SK-N-SH (cell line): ENCODE results near the gene SEPTIN12. TPM values are rescaled to one million over a fixed set of nuclear protein-coding genes. Genes with fewer than 3 reads are reported as not detected.

Experiments
- CTCF ChIA-PET: fragments of 300-600, 350-600 bp; formaldehyde crosslinking; extraction: SDS; loops from one replicate; lab custom pipeline; 2021; lab: Yijun Ruan, JAX
- POLR2A ChIA-PET: fragments of 350-600 bp; sonication (Branson Sonifier 250); formaldehyde crosslinking; extraction: SDS; loops from one replicate; lab custom pipeline; 2020; ENCODE audit warnings: antibody characterized with exemption, inconsistent platforms; lab: Yijun Ruan, JAX
- DNase-seq: peaks from one replicate; pipeline ENCODE4 v3.0.0; 2012
- H2AFZ ChIP-seq: fragments of 200-600 bp; sonication (generic); 2 replicates; pipeline ENCODE4 v1.8.1; 2016; ENCODE audit warnings: antibody characterized with exemption, mild to moderate bottlenecking, low read depth
- H3F3A ChIP-seq: fragments of 200-600 bp; sonication (generic); replicated peaks from 2 replicates; pipeline ENCODE3; 2016; ENCODE audit warnings: antibody characterized with exemption, mild to moderate bottlenecking; ENCODE audit not compliant: insufficient read depth
- H3K27ac ChIP-seq, 2 experiments: fragments of 200-500 bp in 1 of 2; fragments of 200-600 bp in 1 of 2; sonication (Bioruptor generic) in 1 of 2; sonication (generic), shearing (Covaris generic) in 1 of 2; 2 replicates each; pipeline versions ENCODE4 v1.5.1 to v1.6.1; 2014 to 2016; ENCODE audit warnings: low read depth in 2 of 2, inconsistent platforms in 1 of 2, low read length in 1 of 2, mild to moderate bottlenecking in 1 of 2, mixed read lengths in 1 of 2
- H3K27me3 ChIP-seq: fragments of 200-600 bp; sonication (generic), shearing (Covaris generic); 2 replicates; pipeline ENCODE4 v1.6.1; 2016; ENCODE audit warnings: mixed run types; ENCODE audit not compliant: insufficient read depth
- H3K36me3 ChIP-seq, 2 experiments: fragments of 200-500 bp in 1 of 2; fragments of 200-600 bp in 1 of 2; sonication (Bioruptor generic) in 1 of 2; sonication (generic) in 1 of 2; replicated peaks in 1 of 2; 2 replicates each; pipeline versions ENCODE3 to v1.5.1; 2014 to 2016; ENCODE audit warnings: low read length in 1 of 2, mild to moderate bottlenecking in 1 of 2; ENCODE audit not compliant: insufficient read depth in 2 of 2, control insufficient read depth in 1 of 2
- H3K4me1 ChIP-seq, 2 experiments: fragments of 200-500 bp in 1 of 2; fragments of 200-600 bp in 1 of 2; sonication (Bioruptor generic) in 1 of 2; sonication (generic), shearing (Covaris generic) in 1 of 2; 2 replicates each; pipeline versions ENCODE4 v1.5.1 to v1.6.1; 2014 to 2016; ENCODE audit warnings: low read depth in 1 of 2, low read length in 1 of 2, mixed run types in 1 of 2; ENCODE audit not compliant: insufficient read depth in 2 of 2, control insufficient read depth in 1 of 2
- H3K4me2 ChIP-seq: fragments of 200-600 bp; sonication (generic), shearing (Covaris generic); 2 replicates; pipeline ENCODE4 v1.6.1; 2017; ENCODE audit warnings: mixed run types
- H3K4me3 ChIP-seq, 2 experiments: fragments of 200-500 bp in 1 of 2; fragments of 200-600 bp in 1 of 2; sonication (Bioruptor generic) in 1 of 2; sonication (generic), shearing (Covaris generic) in 1 of 2; 2 replicates each; pipeline versions ENCODE4 v1.5.1 to v1.8.1; 2014 to 2016; ENCODE audit warnings: low read depth in 2 of 2, inconsistent platforms in 1 of 2, low read length in 1 of 2, mild to moderate bottlenecking in 1 of 2, mixed read lengths in 1 of 2, moderate library complexity in 1 of 2
- H3K79me2 ChIP-seq: fragments of 200-600 bp; sonication (generic); 2 replicates; pipeline ENCODE4 v1.8.1; 2017; ENCODE audit warnings: mild to moderate bottlenecking; ENCODE audit not compliant: insufficient read depth
- H3K9ac ChIP-seq: fragments of 200-600 bp; sonication (generic); 2 replicates; pipeline ENCODE4 v1.6.1; 2017; ENCODE audit warnings: mixed run types
- H3K9me2 ChIP-seq: fragments of 200-600 bp; sonication (generic); 2 replicates; pipeline ENCODE4 v1.6.1; 2017; ENCODE audit warnings: mixed run types
- H3K9me3 ChIP-seq: fragments of 200-600 bp; sonication (generic); 2 replicates; pipeline ENCODE4 v1.6.1; 2017; ENCODE audit warnings: mixed run types, mild to moderate bottlenecking, moderate library complexity
- H4K20me1 ChIP-seq: fragments of 200-600 bp; sonication (generic); 2 replicates; pipeline ENCODE4 v1.6.1; 2017; ENCODE audit warnings: mild to moderate bottlenecking, mixed run types; ENCODE audit not compliant: insufficient read depth
- FOXJ3 ChIP-seq: sonication (generic); formaldehyde crosslinking; IDR thresholded peaks from 2 replicates; pipeline ENCODE4 v1.5.1; 2020; ENCODE audit warnings: mild to moderate bottlenecking, missing genetic modification reagents
- GATA2 ChIP-seq: sonication (generic); formaldehyde crosslinking; IDR thresholded peaks from 2 replicates; pipeline ENCODE4 v1.5.0; 2020; ENCODE audit warnings: mild to moderate bottlenecking, missing genetic modification reagents
- MAX ChIP-seq: IDR thresholded peaks from 2 replicates; pipeline ENCODE4 v1.4.0; 2012; ENCODE audit warnings: low read depth
- MEF2A ChIP-seq: IDR thresholded peaks from 2 replicates; pipeline ENCODE4 v1.4.0; 2012; ENCODE audit warnings: low read depth, borderline replicate concordance
- MXI1 ChIP-seq: IDR thresholded peaks from 2 replicates; pipeline ENCODE4 v1.6.1; 2012; ENCODE audit warnings: mild to moderate bottlenecking, low read depth, low read length, improper control_type of control experiment
- NFIC ChIP-seq: IDR thresholded peaks from 2 replicates; pipeline ENCODE4 v1.4.0; 2012; ENCODE audit warnings: borderline replicate concordance
- NRF1 ChIP-seq: IDR thresholded peaks from 2 replicates; pipeline ENCODE4 v1.6.1; 2012; ENCODE audit warnings: low read depth, mild to moderate bottlenecking, low read length
- POLR2AphosphoS5 ChIP-seq: IDR thresholded peaks from 2 replicates; pipeline ENCODE4 v1.6.1; 2012; ENCODE audit warnings: low read depth, low read length
- RAD21 ChIP-seq: IDR thresholded peaks from 2 replicates; pipeline ENCODE4 v1.6.1; 2012; ENCODE audit warnings: mild to moderate bottlenecking, low read length
- RFX5 ChIP-seq: IDR thresholded peaks from 2 replicates; pipeline ENCODE4 v1.6.1; 2012; ENCODE audit warnings: mild to moderate bottlenecking, improper control_type of control experiment, low read length
- RXRA ChIP-seq: IDR thresholded peaks from 2 replicates; pipeline ENCODE4 v1.4.0; 2012; ENCODE audit warnings: low read depth, mild to moderate bottlenecking, borderline replicate concordance
- TCF12 ChIP-seq: IDR thresholded peaks from 2 replicates; pipeline ENCODE4 v1.4.0; 2012
- TEAD4 ChIP-seq: IDR thresholded peaks from 2 replicates; pipeline ENCODE4 v1.4.0; 2012; ENCODE audit warnings: mild to moderate bottlenecking, borderline replicate concordance; ENCODE audit not compliant: insufficient read depth
- USF2 ChIP-seq: fragments of 150-350 bp; IDR thresholded peaks from 2 replicates; pipeline ENCODE4 v1.6.1; 2017; ENCODE audit warnings: antibody characterized with exemption, low read length, low read depth, borderline replicate concordance
- WGBS: methylation state at CpG from one replicate; pipeline ENCODE4 v1.1.6; 2017; ENCODE audit warnings: low lambda C conversion rate; 5-methylcytosine and 5-hydroxymethylcytosine counted together
- polyA plus RNA-seq, 3 experiments: library from polyadenylated mRNA; depleted of rRNA; stranded (reverse); fragments of >200 nt; gene quantifications; 2 replicates each; pipeline ENCODE4 v1.2.3, GENCODE V29; 2012

SEPTIN12 gene
- polyA plus RNA-seq, 1 of the 3 experiments (the other 2 are of a cell fraction): 0.07 TPM

GRCh38 chr16:4811773-4812172, 23.6 kb upstream of the SEPTIN12 start:
- no peaks in the 10 kb centered on the region for H3K27me3 ChIP-seq
- H3K4me3 ChIP-seq: no peak overlapping the region
- H3K4me2 ChIP-seq: no peak overlapping the region
- no peak overlapping the region for H2AFZ ChIP-seq
- H3F3A ChIP-seq: peaks cover 11% of the 10 kb centered on the region
- ChIA-PET POLR2A (no interaction called here), CTCF (interaction anchor here (2.4 kb wide), 1 partner anchor 15 kb away, joined by 6 read pairs; no protein-coding TSS in a partner anchor)
- peaks cover 30 to 40% of the 10 kb centered on the region in 2 experiments for H3K36me3 ChIP-seq
- H3K9me3 ChIP-seq: no peaks in the 10 kb centered on the region
- H4K20me1 ChIP-seq: no peaks in the 10 kb centered on the region
- no peak overlapping the region for H3K9ac ChIP-seq
- DNase-seq: no peak
- 100% methylated on average over 8 of the region's 9 CpGs for WGBS
- H3K79me2 ChIP-seq: no peaks in the 10 kb centered on the region
- H3K27ac ChIP-seq: no peak overlapping the region
- no peaks in the 10 kb centered on the region for H3K9me2 ChIP-seq
- no peak for TF ChIP-seq POLR2AphosphoS5
- TF ChIP-seq TEAD4: no peak
- TF ChIP-seq TCF12: no peak
- TF ChIP-seq NRF1: no peak
- TF ChIP-seq RAD21: no peak
- no peak for TF ChIP-seq FOXJ3 (CRISPR knock-in tag)
- no peak for TF ChIP-seq RXRA
- no peak for TF ChIP-seq USF2
- no peaks in the 10 kb centered on the region for H3K4me1 ChIP-seq

- peaks cover 11% of the 10 kb centered on the region for H3F3A ChIP-seq
- peaks cover 32 to 40% of the 10 kb centered on the region in 2 experiments for H3K36me3 ChIP-seq
- TF ChIP-seq MAX (no peak), MEF2A (no peak), GATA2 (CRISPR knock-in tag) (no peak), NRF1 (no peak), MXI1 (no peak), NFIC (no peak), RFX5 (no peak), FOXJ3 (CRISPR knock-in tag) (no peak)
- ChIA-PET CTCF (interaction anchor here (2.4 kb wide), 1 partner anchor 15 kb away, joined by 6 read pairs; no protein-coding TSS in a partner anchor), POLR2A (no interaction called here)
- no peak for DNase-seq
- H4K20me1 ChIP-seq: no peaks in the 10 kb centered on the region
- no peaks in the 10 kb centered on the region for H3K9me2 ChIP-seq
- no peak overlapping the region for H3K4me2 ChIP-seq
- no peak overlapping the region for H3K4me3 ChIP-seq
- H3K4me1 ChIP-seq: no peaks in the 10 kb centered on the region
- no peak overlapping the region for H3K9ac ChIP-seq
- WGBS: 100% methylated on average over 3 of the region's 3 CpGs
- no peak overlapping the region for H2AFZ ChIP-seq
- no peak overlapping the region for H3K27ac ChIP-seq
- no peaks in the 10 kb centered on the region for H3K79me2 ChIP-seq
- H3K9me3 ChIP-seq: no peaks in the 10 kb centered on the region
- H3K27me3 ChIP-seq: no peaks in the 10 kb centered on the region
These were observed 23.1 kb upstream of the SEPTIN12 start for GRCh38 chr16:4811242-4811641.
